ENCODE data around the gene COL9A3.

COL9A3 gene

GRCh38 chr20:62806383-62807050, 10.3 kb upstream of the COL9A3 start:
- peaks cover 10% of the 10 kb centered on the region for H3F3A ChIP-seq (ENCODE audit: insufficient read depth)
- no peaks in the 10 kb centered on the region for H3K9me3 ChIP-seq (ENCODE audit: insufficient read depth, low read length)
- no peaks in the 10 kb centered on the region for H3K36me3 ChIP-seq (ENCODE audit: low read length)
- 0 out of 2 replicates have a peak overlapping the region, but pooled peaks have one; percentile 90 for H3K9ac ChIP-seq (ENCODE audit: low read length)
- peak overlapping the region; percentile 84 for H3K4me2 ChIP-seq (ENCODE audit: low read depth, low read length, poor library complexity, severe bottlenecking)
- TF ChIP-seq EZH2phosphoT487 (conservative IDR thresholded peaks at IDR 0.05; ENCODE audit: low read length) (no peak), CTCF (IDR thresholded peaks at IDR 0.05; ENCODE audit: insufficient read depth, low read length, poor library complexity, severe bottlenecking) (no peak)
- H4K20me1 ChIP-seq (ENCODE audit: low read depth, low read length) = no peaks in the 10 kb centered on the region; the same call in 1 of the 2 replicates
- no peak overlapping the region for H3K4me3 ChIP-seq (ENCODE audit: insufficient read depth, low read length, poor library complexity, severe bottlenecking)
- no peak overlapping the region for H3K27ac ChIP-seq (ENCODE audit: low read depth, low read length)
- peaks cover 9% of the 10 kb centered on the region for H3K79me2 ChIP-seq (ENCODE audit: insufficient read depth, low read length)
- no peaks in the 10 kb centered on the region for H3K9me2 ChIP-seq (replicated peaks; ENCODE audit: insufficient read depth, low read length)
- H3K27me3 ChIP-seq (ENCODE audit: low read length) = no peaks in the 10 kb centered on the region
- no peak overlapping the region for H2AFZ ChIP-seq (ENCODE audit: low read depth, low read length, severe bottlenecking)

GRCh38 chr20:62807444-62808210, 9.2 kb upstream of the COL9A3 start:
- no peak overlapping the region for H3K27ac ChIP-seq (ENCODE audit: low read depth, low read length)
- peaks cover 10% of the 10 kb centered on the region for H3F3A ChIP-seq (ENCODE audit: insufficient read depth)
- H3K36me3 ChIP-seq (ENCODE audit: low read length) = no peaks in the 10 kb centered on the region
- no peaks in the 10 kb centered on the region; the same call in 1 of the 2 replicates for H4K20me1 ChIP-seq (ENCODE audit: low read depth, low read length)
- no peaks in the 10 kb centered on the region for H3K27me3 ChIP-seq (ENCODE audit: low read length)
- no peak overlapping the region for H3K4me3 ChIP-seq (ENCODE audit: insufficient read depth, low read length, poor library complexity, severe bottlenecking)
- no peak overlapping the region for H3K4me2 ChIP-seq (ENCODE audit: low read depth, low read length, poor library complexity, severe bottlenecking)
- no peaks in the 10 kb centered on the region for H3K9me2 ChIP-seq (replicated peaks; ENCODE audit: insufficient read depth, low read length)
- peaks cover 9% of the 10 kb centered on the region for H3K79me2 ChIP-seq (ENCODE audit: insufficient read depth, low read length)
- H2AFZ ChIP-seq (ENCODE audit: low read depth, low read length, severe bottlenecking) = no peak overlapping the region
- TF ChIP-seq EZH2phosphoT487 (conservative IDR thresholded peaks at IDR 0.05; ENCODE audit: low read length) = no peak
- no peak for TF ChIP-seq CTCF (IDR thresholded peaks at IDR 0.05; ENCODE audit: insufficient read depth, low read length, poor library complexity, severe bottlenecking)
- H3K9me3 ChIP-seq (ENCODE audit: insufficient read depth, low read length) = no peaks in the 10 kb centered on the region
- no peak overlapping the region for H3K9ac ChIP-seq (ENCODE audit: low read length)

- Histone ChIP-seq H3K79me2 (ENCODE audit: insufficient read depth, low read length) (peaks cover 9% of the 10 kb centered on the region), H4K20me1 (ENCODE audit: low read depth, low read length) (no peaks in the 10 kb centered on the region; the same call in 1 of the 2 replicates), H3K9ac (ENCODE audit: low read length) (no peak overlapping the region), H3K4me3 (ENCODE audit: insufficient read depth, low read length, poor library complexity, severe bottlenecking) (no peak overlapping the region), H3K4me2 (ENCODE audit: low read depth, low read length, poor library complexity, severe bottlenecking) (no peak overlapping the region), H3K9me2 (replicated peaks; ENCODE audit: insufficient read depth, low read length) (no peaks in the 10 kb centered on the region), H3K36me3 (ENCODE audit: low read length) (no peaks in the 10 kb centered on the region), H2AFZ (ENCODE audit: low read depth, low read length, severe bottlenecking) (no peak overlapping the region), H3K27ac (ENCODE audit: low read depth, low read length) (no peak overlapping the region), H3K9me3 (ENCODE audit: insufficient read depth, low read length) (no peaks in the 10 kb centered on the region), H3F3A (ENCODE audit: insufficient read depth) (peaks cover 10% of the 10 kb centered on the region), H3K27me3 (ENCODE audit: low read length) (no peaks in the 10 kb centered on the region)
- TF ChIP-seq CTCF (IDR thresholded peaks at IDR 0.05; ENCODE audit: insufficient read depth, low read length, poor library complexity, severe bottlenecking) (peak; percentile 89), EZH2phosphoT487 (conservative IDR thresholded peaks at IDR 0.05; ENCODE audit: low read length) (no peak)
Observed at GRCh38 chr20:62808211-62808865, 8.5 kb upstream of the COL9A3 start.

All from SU-DHL-6 (cell line).